GM12878 (cell line): Measurements from ENCODE around the gene TMEM167A. TPM values are rescaled to one million over a fixed set of nuclear protein-coding genes. Genes with fewer than 3 reads are reported as not detected.

Source experiments
- ATAC-seq: fragments of 200-7000 bp; cut with Tn5 transposase; 3 replicates; pipeline ENCODE4 v1.9.1; 2020; ENCODE audit warnings: mild to moderate bottlenecking, moderate library complexity
- BruUV-seq: library from RNA; stranded (reverse); fragments of 400-500 nt; replicated peaks from 2 replicates; lab custom pipeline; 2021; lab: Mats Ljungman, UMichigan
- CTCF ChIA-PET: fragments of 300-600 bp; sonication (Branson Sonifier 250); formaldehyde crosslinking; extraction: SDS; loops from one replicate; lab custom pipeline; 2021; ENCODE audit warnings: inconsistent platforms; lab: Yijun Ruan, JAX
- POLR2A ChIA-PET: fragments of 350-600 bp; formaldehyde crosslinking; extraction: SDS; loops from one replicate; lab custom pipeline; 2021; ENCODE audit warnings: inconsistent platforms; lab: Charles Lee
- RAD21 ChIA-PET: fragments of 300-600 bp; sonication (Branson Sonifier 250); formaldehyde crosslinking; loops from one replicate; lab custom pipeline; 2023; ENCODE audit warnings: antibody characterized with exemption; ENCODE audit not compliant: unreplicated experiment; lab: Charles Lee
- SMC1A ChIA-PET: fragments of 300-600 bp; sonication (Branson Sonifier 250); formaldehyde crosslinking; loops from one replicate; lab custom pipeline; 2023; ENCODE audit not compliant: unreplicated experiment, uncharacterized antibody; lab: Charles Lee
- DNase-seq: peaks from one replicate; pipeline ENCODE4 v3.0.0-alpha.2; 2011; ENCODE audit warnings: low read depth, low spot score
- FAIRE-seq: peaks from 3 replicates; lab custom pipeline; 2011; peaks lifted over from hg19 to GRCh38; lab: Jason Lieb, UNC
- H2AFZ ChIP-seq: 2 replicates; pipeline ENCODE4 v1.6.0; 2011; ENCODE audit warnings: low read depth, low read length, control low read depth; ENCODE audit not compliant: control insufficient read depth
- H3K27ac ChIP-seq: 2 replicates; pipeline ENCODE4 v1.5.1; 2011; ENCODE audit warnings: control low read depth; ENCODE audit not compliant: control insufficient read depth, insufficient read depth
- H3K27me3 ChIP-seq, 2 experiments: replicated peaks in 1 of 2; 2 replicates each; pipeline versions ENCODE4 v1.6.0 to v1.6.1; 2011; ENCODE audit warnings: low read length in 1 of 2; ENCODE audit not compliant: control insufficient read depth in 2 of 2, insufficient read depth in 2 of 2
- H3K36me3 ChIP-seq, 2 experiments: 2 replicates each; pipeline ENCODE4 v1.5.1; 2011; ENCODE audit warnings: low read length in 1 of 2; ENCODE audit not compliant: control insufficient read depth in 2 of 2, insufficient read depth in 2 of 2
- H3K4me1 ChIP-seq: 2 replicates; pipeline ENCODE4 v1.6.1; 2011; ENCODE audit warnings: mild to moderate bottlenecking, low read length, moderate library complexity, mixed read lengths; ENCODE audit not compliant: control insufficient read depth, insufficient read depth
- H3K4me2 ChIP-seq: 2 replicates; pipeline ENCODE4 v1.6.0; 2011; ENCODE audit warnings: control low read depth; ENCODE audit not compliant: control insufficient read depth, insufficient read depth
- H3K4me3 ChIP-seq: fragments of 200-600 bp; sonication (generic); 2 replicates; pipeline ENCODE4 v1.5.1; 2016
- H3K79me2 ChIP-seq: 2 replicates; pipeline ENCODE4 v1.6.0; 2011; ENCODE audit warnings: low read length; ENCODE audit not compliant: control insufficient read depth, insufficient read depth
- H3K9ac ChIP-seq: 2 replicates; pipeline ENCODE4 v1.8.0; 2011; ENCODE audit warnings: low read length, control low read depth, mixed read lengths; ENCODE audit not compliant: control insufficient read depth, insufficient read depth
- H3K9me3 ChIP-seq: replicated peaks from 3 replicates; pipeline ENCODE4 v1.5.1; 2011; ENCODE audit warnings: mild to moderate bottlenecking, low read length; ENCODE audit not compliant: control insufficient read depth, insufficient read depth
- H4K20me1 ChIP-seq: 2 replicates; pipeline ENCODE4 v1.6.0; 2011; ENCODE audit not compliant: control insufficient read depth, insufficient read depth
- BCL3 ChIP-seq: IDR thresholded peaks from 2 replicates; pipeline ENCODE4 v1.6.1; 2011; ENCODE audit warnings: borderline replicate concordance, low read depth, mild to moderate bottlenecking, moderate library complexity, low read length; ENCODE audit not compliant: insufficient read depth, poor library complexity, severe bottlenecking
- BHLHE40 ChIP-seq, 2 experiments: fragments of 450-650 bp in 1 of 2; IDR thresholded peaks; 2 replicates each; pipeline ENCODE4 v1.6.1; 2011 to 2017; ENCODE audit warnings: low read depth in 2 of 2, borderline replicate concordance in 1 of 2, improper control_type of control experiment in 1 of 2, low read length in 1 of 2, mild to moderate bottlenecking in 1 of 2
- BRCA1 ChIP-seq: IDR thresholded peaks from 2 replicates; pipeline ENCODE4 v1.6.1; 2011; ENCODE audit warnings: low read depth, low read length, improper control_type of control experiment
- CHD1 ChIP-seq: IDR thresholded peaks from 2 replicates; pipeline ENCODE4 v1.6.1; 2012; ENCODE audit warnings: low read depth, low read length, improper control_type of control experiment
- IKZF2 ChIP-seq, 2 experiments: fragments of 450-650 bp; IDR thresholded peaks; 2 replicates each; pipeline ENCODE4 v1.6.1; 2017; ENCODE audit warnings: mild to moderate bottlenecking in 2 of 2, moderate library complexity in 2 of 2
- MLLT1 ChIP-seq: fragments of 450-650 bp; IDR thresholded peaks from 2 replicates; pipeline ENCODE4 v1.6.1; 2016; ENCODE audit warnings: mild to moderate bottlenecking
- NKRF ChIP-seq: fragments of 450-650 bp; conservative IDR thresholded peaks from 2 replicates; pipeline ENCODE4 v1.6.1; 2017; ENCODE audit warnings: mild to moderate bottlenecking, moderate library complexity
- NR2C1 ChIP-seq: fragments of 450-650 bp; IDR thresholded peaks from 2 replicates; pipeline ENCODE4 v1.6.1; 2017; ENCODE audit warnings: antibody characterized with exemption, mild to moderate bottlenecking, moderate library complexity
- SMAD5 ChIP-seq: IDR thresholded peaks from 2 replicates; pipeline ENCODE4 v1.6.1; 2016; ENCODE audit warnings: antibody characterized with exemption, low read depth
- TAF1 ChIP-seq: IDR thresholded peaks from 2 replicates; pipeline ENCODE4 v1.6.1; 2011; ENCODE audit warnings: mild to moderate bottlenecking, low read depth, low read length, borderline replicate concordance
- WRNIP1 ChIP-seq: IDR thresholded peaks from 2 replicates; pipeline ENCODE4 v1.6.1; 2011; ENCODE audit warnings: low read depth, low read length, improper control_type of control experiment, borderline replicate concordance
- YBX1 ChIP-seq: fragments of 450-650 bp; IDR thresholded peaks from 2 replicates; pipeline ENCODE4 v1.6.1; 2016; ENCODE audit warnings: antibody characterized with exemption
- ZNF217 ChIP-seq: fragments of 450-650 bp; IDR thresholded peaks from 2 replicates; pipeline ENCODE4 v1.6.1; 2017; ENCODE audit warnings: antibody characterized with exemption, mild to moderate bottlenecking
- WGBS: methylation state at CpG from one replicate; pipeline ENCODE4 v1.1.6; 2016; ENCODE audit warnings: low lambda C conversion rate; ENCODE audit not compliant: insufficient replicate concordance, insufficient coverage; ENCODE audit errors: missing lambda C conversion rate; 5-methylcytosine and 5-hydroxymethylcytosine counted together
- in situ Hi-C: fragments of 300-500 bp; cut with MboI; formaldehyde crosslinking; loops from 9 replicates; pipeline ENCODE4 v1.14.3; 2018; ENCODE audit warnings: mixed read lengths
- intact Hi-C: fragments of 100-400 bp; cut with micrococcal nuclease; formaldehyde crosslinking; loops from one replicate; pipeline ENCODE4 v1.14.2; 2022; ENCODE audit not compliant: unreplicated experiment
- polyA plus RNA-seq, 11 experiments: library from polyadenylated mRNA; depleted of rRNA in 4 of 11; unstranded in 6 of 11; stranded (reverse) in 5 of 11; fragments of >200 nt; fragmentation: Nextera tagmentation in 4 of 11; fragmentation: Illumina TruSeq in 1 of 11; extraction: Ambion mirVana in 4 of 11; extraction: Trizol in 1 of 11; gene quantifications; 1 replicate in 1 of 11; 2 replicates in 10 of 11; pipeline versions ENCODE4 v1.2.1 to v1.2.3, GENCODE V29; 2011 to 2016; ENCODE audit warnings: inconsistent platforms in 2 of 11, missing spikeins in 2 of 11, low read depth in 1 of 11
- total RNA-seq, 4 experiments: library from RNA; depleted of rRNA in 3 of 4; stranded (reverse); fragments of >200 nt in 3 of 4; fragmentation: Illumina TruSeq in 1 of 4; extraction: Trizol in 1 of 4; gene quantifications; 2 replicates each; pipeline versions ENCODE4 v1.2.1 to v1.2.3, GENCODE V29; 2013 to 2021

The TMEM167A gene
- total and polyA plus RNA-seq, 10 of the 15 experiments (the other 5 are each of a cell fraction or from before 2014, with no cell fraction given): 29.5 to 363 (median 85.6) TPM

DNA sequence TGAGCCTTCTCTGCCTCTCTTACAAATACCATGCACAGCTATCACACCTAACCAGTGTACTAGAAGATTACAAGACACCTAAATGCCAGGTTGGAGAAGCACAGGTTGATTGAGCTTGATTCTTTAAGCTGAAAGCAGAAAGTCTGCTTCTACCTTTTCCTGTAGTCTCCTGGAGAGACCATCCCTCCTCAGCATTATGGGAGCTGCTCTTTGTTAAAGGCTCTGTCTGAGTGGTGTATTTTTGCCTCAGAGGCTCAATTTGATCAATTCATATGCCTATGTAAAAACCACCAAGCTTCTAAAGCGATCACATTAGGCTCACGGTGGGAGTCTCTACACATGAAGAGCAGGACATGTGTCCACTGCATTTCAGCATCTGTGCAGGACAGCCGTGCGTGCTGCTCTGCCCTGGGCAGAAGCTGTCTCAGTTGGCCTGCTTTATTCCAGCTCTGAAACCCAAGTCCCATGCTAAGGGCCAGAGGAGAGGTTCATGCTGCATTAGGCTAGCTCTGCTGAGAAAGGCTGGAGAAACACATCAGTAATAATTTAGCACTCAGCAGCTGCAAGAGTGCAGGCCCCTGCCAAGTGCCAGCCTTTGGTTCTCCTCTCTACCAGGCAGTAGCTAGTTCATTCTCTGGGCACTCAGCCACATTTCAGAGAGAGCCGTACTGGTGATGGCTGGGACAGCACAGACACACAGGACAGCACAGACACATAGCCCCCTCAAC lies 41.7 kb downstream of the TMEM167A start:
- Histone ChIP-seq H3K36me3 (no peaks in the 10 kb centered on the region), H3K9me3 (no peaks in the 10 kb centered on the region), H3K4me1 (no peaks in the 10 kb centered on the region), H3K4me3 (no peak overlapping the region), H4K20me1 (no peaks in the 10 kb centered on the region), H3K4me2 (no peak overlapping the region)
- no TSS peak for BruUV-seq
- CTCF ChIA-PET: interaction anchor here (0.6 to 1.3 kb wide), 5 partner anchors 21 to 134 kb away, joined by 3 to 5 read pairs (median 3); no protein-coding TSS in a partner anchor
- POLR2A ChIA-PET: interaction anchor here (0.9 kb wide), 1 partner anchor 41 kb away, joined by 3 read pairs; no protein-coding TSS in a partner anchor
- no peak for TF ChIP-seq WRNIP1
- no peak for TF ChIP-seq NKRF
- no peak for TF ChIP-seq SMAD5
- TF ChIP-seq MLLT1: no peak
- TF ChIP-seq BRCA1: no peak
- TF ChIP-seq NR2C1: no peak
- TF ChIP-seq BHLHE40 (IDR thresholded peaks at IDR 0.05; ENCODE audit: borderline replicate concordance in 1 of 2, low read depth in 2 of 2, low read length in 1 of 2): no peak
- TF ChIP-seq IKZF2 (IDR thresholded peaks at IDR 0.05): no peak
- no peak for TF ChIP-seq YBX1
- TF ChIP-seq BCL3: no peak
- no peak for TF ChIP-seq TAF1
- no peak for TF ChIP-seq CHD1
- no peak for TF ChIP-seq ZNF217
- TF ChIP-seq, all 136 proteins: peak for 0
- DNase-seq: no peak
- intact Hi-C loops (no loop called here), in situ Hi-C loops (no loop called here)
- SMC1A ChIA-PET: interaction anchor here (1.0 to 2.1 kb wide), 3 partner anchors 11 to 116 kb away, joined by 3 to 4 read pairs (median 4); no protein-coding TSS in a partner anchor
- 95% methylated on average over 5 of the region's 5 CpGs for WGBS
- RAD21 ChIA-PET: interaction anchor here (1.0 kb wide), 1 partner anchor 13 kb away, joined by 3 read pairs; no protein-coding TSS in a partner anchor
- Histone ChIP-seq H3K27me3 (no peaks in the 10 kb centered on the region), H3K27ac (no peak overlapping the region), H3K9ac (no peak overlapping the region), H2AFZ (no peak overlapping the region), H3K79me2 (no peaks in the 10 kb centered on the region)
- ATAC-seq: no peak
- no peak for FAIRE-seq
